Left hindlimb (tissue), 1 donor: ENCODE measurements around the gene POLQ.
"Not testable (repeated sequence)": the region's sequence is repeated elsewhere in the genome, so short reads cannot be mapped to it uniquely, and the experiment has no call there.

Experiments
- DNase-seq: peaks from one replicate; pipeline ENCODE4 v3.0.0-alpha.2; 2018

The POLQ gene

GRCh38 chr3:121418182-121418581, 127.6 kb downstream of the POLQ start:
- no peak for DNase-seq

- DNase-seq: no peak
Measured at GRCh38 chr3:121414924-121415323, 130.9 kb downstream of the POLQ start.

GRCh38 chr3:121411523-121411922, 134.3 kb downstream of the POLQ start:
- DNase-seq: no peak

- DNase-seq: no peak
Measured at GRCh38 chr3:121405631-121406030, 140.2 kb downstream of the POLQ start.

GRCh38 chr3:121399820-121400219, 146.0 kb downstream of the POLQ start:
- DNase-seq: no peak

GRCh38 chr3:121398051-121398450, 147.7 kb downstream of the POLQ start:
- not testable (repeated sequence) for DNase-seq

- DNase-seq: not testable (repeated sequence)
Measured at GRCh38 chr3:121395967-121396366, 149.8 kb downstream of the POLQ start.

GRCh38 chr3:121388308-121388707, 157.5 kb downstream of the POLQ start:
- not testable (repeated sequence) for DNase-seq
